Activated CD4-positive, CD25-positive, alpha-beta regulatory T cell treated with anti-CD3 and anti-CD28 coated beads, Interleukin-2, amount 50 U/mL, for 72 hours (primary cell): ENCODE results near the gene HOXB6.
A peak's percentile ranks its signal among the peaks of the same experiment; 100 is the strongest.

Experiments used
- DNase-seq: peaks from one replicate; pipeline ENCODE4 v3.0.0; 2021

The HOXB6 gene

GRCh38 chr17:48604770-48605329, at the start of gene HOXB6:
Gene HOXB6, minus strand, starts transcription at chr17:48604986. Its CDS starts 6,836 bp downstream, at chr17:48598150.
- no peak for DNase-seq

- DNase-seq: no peak
Measured at GRCh38 chr17:48649741-48650140, 45.0 kb upstream of the HOXB6 start.

GRCh38 chr17:48647963-48648245, 43.1 kb upstream of the HOXB6 start:
- DNase-seq: no peak

GRCh38 chr17:48647103-48647962, 42.5 kb upstream of the HOXB6 start:
- DNase-seq: no peak

DNA sequence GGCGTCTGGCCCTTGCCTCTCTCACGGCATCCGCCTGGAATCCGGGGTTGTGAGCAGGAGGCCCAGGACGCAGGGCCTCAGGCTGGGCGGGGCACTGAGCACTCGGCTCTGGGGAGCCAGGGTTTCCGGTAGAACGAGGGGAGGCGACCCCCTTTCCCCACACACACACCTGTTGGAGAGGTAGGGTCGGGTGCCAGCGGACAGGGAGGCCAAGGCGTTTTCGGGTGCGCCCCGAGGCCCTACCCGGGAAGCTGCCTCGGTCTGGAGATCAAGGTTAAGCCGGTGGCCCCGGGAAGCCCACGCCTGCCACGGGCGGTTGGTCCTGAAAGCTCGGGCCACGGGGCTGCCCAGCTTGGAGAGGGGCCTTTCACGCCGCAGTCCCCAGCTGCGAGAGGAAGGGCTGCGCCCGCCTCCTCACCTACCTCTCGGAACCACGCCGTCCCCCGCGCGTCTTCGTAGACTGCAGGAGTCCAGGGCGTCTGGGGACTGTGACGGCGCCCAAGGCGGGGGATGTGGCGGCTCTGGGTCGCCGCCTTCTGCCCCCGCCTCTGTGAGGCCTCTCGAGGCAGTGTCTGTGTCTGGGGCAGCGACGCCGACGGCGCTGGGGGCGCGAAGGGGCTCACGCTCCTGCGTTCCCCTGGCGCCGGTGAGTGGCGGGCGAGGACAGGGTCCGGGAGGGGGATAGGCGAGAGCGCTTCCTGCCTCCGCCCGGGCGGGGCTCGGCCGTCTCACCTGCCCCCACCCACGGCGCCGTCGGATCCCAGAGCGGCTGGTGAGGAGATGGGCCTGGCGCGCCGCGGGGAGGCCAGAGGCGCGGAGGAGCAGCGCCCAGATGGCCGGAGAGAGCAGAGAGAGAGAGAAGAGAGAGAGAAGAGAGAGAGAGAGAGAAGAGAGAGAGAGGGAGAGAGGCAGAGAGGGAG, 41.7 kb upstream of the HOXB6 start:
- DNase-seq: no peak

DNA sequence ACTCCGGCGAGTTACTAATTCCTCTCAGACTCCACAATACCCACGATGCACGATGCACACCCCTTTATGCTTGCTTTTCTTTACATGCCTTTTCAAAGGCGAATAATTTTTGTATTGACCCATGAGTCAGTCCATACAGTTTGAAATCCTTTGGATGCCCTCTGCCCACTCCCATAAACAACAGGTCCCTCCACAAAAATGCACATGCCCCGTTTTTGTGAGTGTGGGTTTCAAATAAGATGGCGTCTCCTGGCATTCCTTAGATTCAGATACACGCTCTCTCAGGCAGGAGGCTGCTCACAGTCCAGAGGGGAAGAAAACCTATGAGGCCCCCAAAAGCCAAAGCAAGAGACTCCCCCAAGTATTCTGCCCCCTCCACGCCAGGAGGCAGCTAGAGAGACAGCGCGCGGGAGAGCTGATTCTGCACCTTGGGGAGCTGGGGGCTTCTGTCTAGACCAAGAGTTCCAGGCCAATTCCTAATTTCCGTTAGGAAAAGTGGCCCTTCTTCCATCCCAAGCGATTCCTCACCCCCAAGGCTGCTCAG, 40.9 kb upstream of the HOXB6 start:
- DNase-seq: no peak

DNA sequence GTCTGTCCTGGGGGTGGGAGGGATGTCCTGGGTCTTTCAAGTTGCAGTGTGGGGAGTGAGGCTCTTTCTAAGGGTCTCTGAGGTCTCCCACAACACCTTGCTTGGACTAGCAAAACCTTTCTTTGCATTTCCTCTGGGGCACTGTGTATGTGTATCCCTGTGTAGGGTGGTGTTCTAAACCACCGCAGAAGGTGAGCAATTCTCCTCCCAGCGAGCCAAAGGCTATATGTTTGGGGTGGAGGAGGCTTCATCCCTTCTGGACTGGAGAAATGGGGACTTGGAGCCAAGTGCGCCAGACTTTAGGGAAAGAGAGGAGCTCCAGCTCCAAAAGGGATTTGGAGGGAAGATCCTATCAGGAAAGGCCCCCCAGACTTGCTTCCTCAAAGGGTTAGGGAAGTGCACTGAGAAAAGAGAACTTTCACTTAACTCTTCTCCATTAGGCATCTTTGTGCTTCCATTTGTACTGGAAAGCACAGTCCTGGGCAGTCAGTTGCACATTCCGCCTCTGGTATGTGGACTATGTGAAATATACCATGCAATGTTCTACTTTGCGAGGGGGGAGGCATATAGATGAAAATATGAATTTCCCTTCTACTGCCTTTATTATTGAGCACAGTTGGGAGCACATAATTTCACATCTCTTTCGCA, 40.2 kb upstream of the HOXB6 start:
- no peak for DNase-seq

DNA sequence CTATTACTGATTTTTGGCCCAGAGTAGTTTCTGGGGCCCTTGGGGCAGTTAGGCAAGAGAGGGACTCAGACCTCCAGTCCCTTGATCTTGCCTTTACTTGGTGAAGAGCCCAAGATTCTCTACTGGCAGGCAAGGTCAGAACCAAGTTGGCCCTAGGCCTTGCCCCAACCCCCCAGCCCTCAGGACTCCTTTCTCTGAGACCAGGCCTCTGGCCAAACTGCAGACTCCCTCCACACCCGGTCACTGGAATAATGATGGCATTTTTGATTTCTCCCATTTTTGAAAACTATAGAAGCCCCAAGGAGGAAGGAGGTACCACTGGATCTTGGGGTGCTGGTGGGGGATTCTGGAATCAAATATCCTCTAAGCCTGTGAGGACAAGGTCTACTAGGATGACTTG, 39.4 kb upstream of the HOXB6 start:
- DNase-seq: no peak

GRCh38 chr17:48643697-48644012, 38.9 kb upstream of the HOXB6 start:
- no peak for DNase-seq

DNA sequence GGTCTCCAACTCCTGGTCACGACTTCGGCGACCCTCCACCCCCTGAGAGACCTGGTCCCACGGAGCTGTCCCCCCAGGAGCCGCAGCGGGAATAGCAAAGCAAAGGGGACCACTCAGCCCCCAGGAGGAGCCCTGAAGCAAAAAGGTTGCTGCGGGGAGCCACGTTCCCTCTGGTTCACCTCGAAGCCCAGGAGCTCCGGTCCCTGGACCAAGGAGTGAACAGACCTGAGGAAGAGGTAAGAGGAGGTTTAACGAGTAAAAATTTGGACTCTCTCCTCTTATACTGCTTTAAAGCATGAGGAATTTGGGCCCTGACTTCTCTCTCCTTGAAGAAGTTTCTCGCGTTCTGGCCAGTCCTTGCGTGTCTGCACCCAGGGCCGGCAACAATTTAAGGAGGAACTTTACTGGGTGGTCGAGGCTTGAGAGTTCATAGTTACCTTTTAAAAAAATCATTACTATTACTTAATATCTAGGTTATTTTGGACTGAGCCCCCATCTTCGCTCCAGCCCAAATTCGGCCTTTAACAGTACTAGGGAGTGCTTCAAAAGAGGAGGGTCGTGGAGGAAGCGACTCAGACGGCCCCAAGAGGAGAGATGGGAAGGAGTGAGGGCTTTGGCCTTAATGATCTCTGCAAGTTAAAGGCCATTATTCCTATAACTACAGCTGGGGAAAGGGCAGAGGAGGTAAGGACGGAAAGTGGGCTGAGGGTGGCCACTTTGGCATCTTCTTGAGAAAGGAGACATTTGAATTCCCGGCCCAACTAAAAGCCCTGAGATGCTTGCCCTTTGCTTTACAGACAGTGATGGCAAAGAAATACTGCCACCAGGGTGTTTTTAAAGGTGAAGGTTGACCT, 38.3 kb upstream of the HOXB6 start:
- no peak for DNase-seq

- no peak for DNase-seq
Measured at GRCh38 chr17:48642059-48642842, 37.5 kb upstream of the HOXB6 start.

GRCh38 chr17:48641541-48642058, 36.8 kb upstream of the HOXB6 start:
- DNase-seq: no peak

- DNase-seq: no peak
Measured at GRCh38 chr17:48640858-48641180, 36.0 kb upstream of the HOXB6 start.

DNA sequence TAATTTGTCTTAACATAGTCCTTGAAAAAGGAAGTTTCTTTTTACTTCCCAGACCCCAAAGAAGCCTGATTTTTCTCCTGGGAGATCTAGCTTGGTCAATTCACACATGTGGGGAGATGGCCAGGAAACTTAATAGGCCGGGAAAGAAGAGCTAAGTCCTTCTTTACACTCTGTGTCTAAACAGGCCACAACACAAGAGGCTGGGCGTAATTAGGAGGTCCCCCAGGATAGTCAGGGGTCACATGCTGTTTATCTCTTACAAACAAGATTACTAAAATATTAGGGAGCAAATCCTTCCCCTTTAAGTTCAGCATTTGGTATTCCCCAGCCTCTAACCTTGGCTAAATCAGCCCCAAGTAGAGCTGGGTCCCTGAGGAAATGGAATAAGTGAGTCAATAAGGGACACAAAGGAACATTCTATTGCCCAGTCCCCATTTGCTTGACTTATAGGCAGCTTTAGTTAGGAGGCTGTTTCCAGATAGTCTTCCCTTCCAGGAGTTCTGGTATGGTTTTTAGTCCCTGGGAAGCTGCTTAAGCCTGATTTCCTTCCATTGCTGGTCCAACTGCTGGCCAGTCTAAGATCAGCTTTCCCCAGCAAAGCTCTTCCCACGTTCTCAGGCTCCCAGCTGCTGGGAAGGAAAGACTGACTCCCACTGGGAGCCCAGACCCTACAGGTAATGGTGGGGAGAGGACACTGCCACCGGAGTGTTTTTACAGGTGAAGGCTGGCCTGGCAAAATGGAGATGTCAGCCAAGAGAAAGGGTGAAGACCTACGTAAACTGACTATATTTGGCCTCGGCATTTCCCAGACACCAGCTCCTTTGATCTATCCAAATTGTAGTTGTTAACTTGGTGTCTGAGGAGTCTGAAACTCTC, 35.4 kb upstream of the HOXB6 start:
- DNase-seq: no peak

DNA sequence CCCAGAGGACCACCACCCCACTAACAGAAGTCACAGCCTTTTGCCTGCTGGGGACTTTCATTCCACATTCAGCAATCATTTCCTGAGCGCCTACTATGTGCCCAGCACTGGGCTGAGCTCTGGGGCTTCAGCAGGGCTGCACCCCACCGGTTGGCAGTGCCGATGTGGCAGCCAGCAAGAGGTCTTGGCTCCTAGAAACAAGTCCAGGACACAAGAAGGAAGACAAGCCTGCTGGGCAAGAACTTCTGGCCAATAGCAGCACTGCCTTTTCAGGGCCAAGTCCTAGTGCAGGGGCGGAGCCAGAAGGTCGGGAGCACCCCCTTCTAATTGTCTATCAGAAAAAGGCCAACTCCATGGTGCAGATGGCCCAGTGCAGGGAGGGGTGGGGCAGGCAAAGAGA, 34.4 kb upstream of the HOXB6 start:
- no peak for DNase-seq

DNA sequence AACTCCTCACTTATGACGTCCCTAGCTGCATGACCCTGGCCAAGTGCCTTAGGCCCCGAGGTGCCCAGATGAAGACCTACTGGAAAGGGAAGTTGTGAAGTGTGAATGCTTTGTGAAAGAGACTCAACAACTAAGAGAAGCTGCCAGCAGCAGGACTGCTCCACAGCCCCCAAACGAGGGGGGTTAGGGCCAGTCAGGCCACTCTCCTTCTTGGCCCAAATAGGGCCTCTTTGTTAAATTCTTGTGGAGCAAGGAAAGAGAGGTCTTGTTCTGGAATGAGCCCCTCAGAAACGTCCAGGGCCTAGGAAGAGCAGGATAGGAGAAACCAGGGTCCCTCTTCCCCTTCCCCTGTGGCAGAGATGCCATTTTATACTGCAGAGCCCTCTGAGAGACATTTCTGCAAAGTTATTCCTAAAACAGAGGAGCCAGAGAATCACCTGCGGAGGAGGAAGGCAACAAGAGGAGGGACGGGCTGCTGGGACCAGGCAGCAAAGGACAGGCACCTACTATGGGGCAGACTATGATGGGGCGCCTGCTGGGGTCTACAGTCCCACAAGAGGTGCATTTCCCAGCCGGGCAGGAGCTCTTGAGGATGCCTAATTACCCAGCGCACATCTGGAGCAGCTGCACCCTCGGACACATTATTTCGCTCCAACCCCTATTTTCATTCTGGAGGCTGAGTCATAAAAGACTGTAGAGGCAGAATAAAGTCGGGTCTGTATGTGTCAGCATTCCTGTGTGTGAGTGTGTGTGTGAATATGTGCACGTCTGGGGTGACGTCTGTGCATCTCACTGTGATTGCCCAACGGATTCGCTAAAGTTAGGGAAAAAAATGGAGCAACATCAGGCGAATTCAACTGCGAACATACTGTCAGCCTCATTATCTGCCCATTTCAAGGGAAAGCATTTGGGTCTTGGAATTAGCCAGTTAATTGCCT, 32.8 kb upstream of the HOXB6 start:
- no peak for DNase-seq

DNA sequence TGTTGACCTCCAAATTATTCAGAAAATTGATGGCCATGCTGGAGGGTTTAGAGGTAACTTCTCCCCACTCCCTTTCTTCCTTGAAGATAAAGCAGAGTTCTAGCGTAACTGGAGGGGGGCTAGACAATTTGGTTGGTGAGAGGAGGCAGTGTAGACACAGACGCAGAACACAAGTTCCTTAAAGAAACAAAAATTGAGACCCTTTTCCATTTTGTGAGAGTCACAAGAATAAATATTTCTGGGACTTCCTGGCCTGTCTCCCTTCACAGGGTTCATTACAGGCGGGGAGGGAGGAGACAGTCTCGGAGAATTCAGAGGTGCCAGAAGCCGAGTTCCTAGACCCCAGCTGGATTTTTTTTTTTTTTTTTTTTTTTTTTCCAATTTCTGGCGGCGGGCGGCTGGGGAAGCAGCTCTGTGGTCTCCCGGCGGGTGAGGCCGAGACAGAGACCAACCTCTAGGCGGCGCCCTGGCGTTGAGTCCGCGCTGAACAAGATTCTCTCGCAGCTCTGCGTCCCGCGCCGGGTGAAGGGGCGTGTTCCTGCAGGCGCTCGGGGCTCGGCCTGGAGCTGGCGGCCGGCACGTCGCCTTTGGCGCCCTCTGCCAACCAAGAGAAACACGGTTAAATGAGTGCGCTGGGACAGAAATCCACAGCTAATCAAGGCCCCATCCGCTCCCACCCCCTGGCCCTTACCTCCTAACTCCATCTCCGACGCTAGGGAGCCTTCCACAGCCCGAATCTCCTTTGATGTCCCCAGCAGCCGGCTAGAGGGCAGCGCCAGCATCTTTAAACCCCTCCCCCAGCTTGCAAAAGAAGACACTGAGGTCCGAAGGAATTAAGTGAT, 31.6 kb upstream of the HOXB6 start:
- peak; percentile 67 for DNase-seq
